ENCODE data around the gene QSOX2. TPM values are rescaled to one million over a fixed set of nuclear protein-coding genes. Genes with fewer than 3 reads are reported as not detected.

The QSOX2 gene
- polyA plus RNA-seq, 1 experiment = 14.7 TPM

GRCh38 chr9:136185596-136186366 lies 59.8 kb downstream of the QSOX2 start:
- no peak for DNase-seq (ENCODE audit: low read depth, low spot score)
- ChIA-PET POLR2A (no interaction called here), CTCF (no interaction called here)
- no peak overlapping the region for H3K4me3 ChIP-seq (ENCODE audit: low read depth, low read length)
- TF ChIP-seq CTCF (IDR thresholded peaks at IDR 0.05; ENCODE audit: low read depth, low read length) = no peak
- H3K27me3 ChIP-seq (ENCODE audit: control insufficient read depth, insufficient read depth, low read length) = peaks cover 67% of the 10 kb centered on the region
- no peaks in the 10 kb centered on the region; the same call in 1 of the 2 replicates for H3K9me3 ChIP-seq (ENCODE audit: control insufficient read depth, insufficient read depth, low read length)
- no peak overlapping the region for H3K27ac ChIP-seq (ENCODE audit: low read depth, low read length)

DNA sequence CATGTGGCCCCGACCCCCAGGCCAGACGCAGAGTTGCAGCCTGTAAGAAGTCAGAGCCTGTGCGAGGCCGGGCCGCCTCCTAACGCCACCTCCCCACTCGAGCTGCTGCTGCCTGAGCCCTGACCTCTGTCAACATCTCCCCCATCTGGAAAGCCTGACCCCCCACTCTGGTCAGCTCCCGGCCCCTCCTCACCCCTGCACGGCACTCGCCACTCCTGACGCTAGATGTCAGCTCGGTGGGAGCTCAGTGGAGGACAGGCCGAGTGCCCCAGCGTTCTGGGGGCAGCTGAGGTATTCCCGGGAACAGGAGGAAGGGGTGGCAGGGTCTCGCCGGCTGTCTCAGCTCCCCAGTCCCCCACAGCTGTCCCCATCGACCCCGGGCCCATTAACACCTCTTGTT lies 60.5 kb downstream of the QSOX2 start:
- no peak for TF ChIP-seq CTCF (IDR thresholded peaks at IDR 0.05; ENCODE audit: low read depth, low read length)
- Histone ChIP-seq H3K27ac (ENCODE audit: low read depth, low read length) (no peak overlapping the region), H3K4me3 (ENCODE audit: low read depth, low read length) (no peak overlapping the region), H3K27me3 (ENCODE audit: control insufficient read depth, insufficient read depth, low read length) (peaks cover 64% of the 10 kb centered on the region), H3K9me3 (ENCODE audit: control insufficient read depth, insufficient read depth, low read length) (no peaks in the 10 kb centered on the region; the same call in 1 of the 2 replicates)
- POLR2A ChIA-PET = no interaction called here
- no peak for DNase-seq (ENCODE audit: low read depth, low spot score)
- CTCF ChIA-PET = no interaction called here

GRCh38 chr9:136182850-136183422 lies 62.7 kb downstream of the QSOX2 start:
- no peak for DNase-seq (ENCODE audit: low read depth, low spot score)
- Histone ChIP-seq H3K9me3 (ENCODE audit: control insufficient read depth, insufficient read depth, low read length) (no peaks in the 10 kb centered on the region; the same call in 1 of the 2 replicates), H3K27me3 (ENCODE audit: control insufficient read depth, insufficient read depth, low read length) (peaks cover 62% of the 10 kb centered on the region), H3K4me3 (ENCODE audit: low read depth, low read length) (no peak overlapping the region), H3K27ac (ENCODE audit: low read depth, low read length) (no peak overlapping the region)
- CTCF ChIA-PET = no interaction called here
- no peak for TF ChIP-seq CTCF (IDR thresholded peaks at IDR 0.05; ENCODE audit: low read depth, low read length)
- POLR2A ChIA-PET = no interaction called here

DNA sequence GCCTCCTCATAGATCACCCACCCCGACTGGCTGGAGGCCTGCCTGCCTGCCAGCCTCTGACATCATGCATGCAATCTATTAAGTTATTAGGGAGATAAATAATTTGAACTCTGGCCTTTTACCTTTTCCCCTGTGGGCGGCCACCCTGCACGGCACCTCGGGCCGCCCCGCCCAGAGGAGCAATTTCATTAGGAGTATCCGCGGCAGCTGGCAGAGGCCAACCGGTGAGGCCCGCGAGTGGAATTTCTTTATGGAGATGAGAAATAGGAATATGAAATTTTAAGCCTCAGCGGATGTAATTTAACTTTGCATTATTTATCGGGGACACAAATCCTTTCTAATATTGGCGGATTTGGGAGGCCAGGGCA lies 63.2 kb downstream of the QSOX2 start:
- Histone ChIP-seq H3K27me3 (ENCODE audit: control insufficient read depth, insufficient read depth, low read length) (peaks cover 57% of the 10 kb centered on the region), H3K9me3 (ENCODE audit: control insufficient read depth, insufficient read depth, low read length) (no peaks in the 10 kb centered on the region; the same call in 1 of the 2 replicates), H3K27ac (ENCODE audit: low read depth, low read length) (no peak overlapping the region), H3K4me3 (ENCODE audit: low read depth, low read length) (no peak overlapping the region)
- no peak for DNase-seq (ENCODE audit: low read depth, low spot score)
- CTCF ChIA-PET = no interaction called here
- TF ChIP-seq CTCF (IDR thresholded peaks at IDR 0.05; ENCODE audit: low read depth, low read length) = no peak
- POLR2A ChIA-PET = no interaction called here

GRCh38 chr9:136181784-136182419 lies 63.7 kb downstream of the QSOX2 start:
- TF ChIP-seq CTCF (IDR thresholded peaks at IDR 0.05; ENCODE audit: low read depth, low read length) = no peak
- Histone ChIP-seq H3K4me3 (ENCODE audit: low read depth, low read length) (no peak overlapping the region), H3K27ac (ENCODE audit: low read depth, low read length) (no peak overlapping the region), H3K27me3 (ENCODE audit: control insufficient read depth, insufficient read depth, low read length) (peaks cover 52% of the 10 kb centered on the region), H3K9me3 (ENCODE audit: control insufficient read depth, insufficient read depth, low read length) (no peaks in the 10 kb centered on the region; the same call in 1 of the 2 replicates)
- no peak for DNase-seq (ENCODE audit: low read depth, low spot score)
- ChIA-PET CTCF (no interaction called here), POLR2A (no interaction called here)

Data from AG04450 (cell line).